ENCODE data around the gene MSMP. TPM values are rescaled to one million over a fixed set of nuclear protein-coding genes. Genes with fewer than 3 reads are reported as not detected.

MSMP gene
- total RNA-seq, 4 donors from 2014 or later = 1.3 TPM; not detected in 3

DNA sequence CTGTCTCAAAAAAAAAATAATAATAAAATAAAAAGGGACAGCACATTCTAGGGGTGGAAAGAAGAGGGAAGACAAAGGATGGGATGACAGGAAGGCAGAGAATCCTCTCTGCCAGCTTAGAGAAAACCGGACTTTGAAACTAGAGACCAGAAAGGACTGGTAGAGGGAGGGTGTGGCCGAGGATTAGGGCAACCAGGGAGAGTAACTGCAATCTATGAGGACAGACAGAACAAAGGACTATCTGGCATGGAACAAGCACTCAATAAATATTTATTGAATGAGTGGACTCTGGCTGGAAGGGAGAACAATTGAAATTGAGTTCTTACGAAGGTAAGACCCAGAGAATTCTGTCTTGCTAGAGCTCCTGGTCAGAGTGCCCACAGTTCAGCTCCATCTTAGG, 7.5 kb downstream of the MSMP start:
- Histone ChIP-seq H3K27me3 (no peaks in the 10 kb centered on the region), H3K4me3 (peak overlapping the region; percentile 64 to 90 (median 84)), H3K27ac (replicated peaks in 1 of 4) (peak overlapping the region; percentile 88 to 93 (median 91)), H3K4me1 (peaks cover 50 to 79% (median 65%) of the 10 kb centered on the region in 4 donors), H3K36me3 (peaks cover 40 to 50% (median 47%) of the 10 kb centered on the region in 4 donors), H3K9me3 (no peaks in the 10 kb centered on the region)
- no peak for DNase-seq (ENCODE audit: extremely low spot score)
- intact Hi-C loops (cut with DNase I) = no loop called here
- WGBS = 41% methylated on average over 3 of the region's 3 CpGs
- TF ChIP-seq POLR2A (IDR thresholded peaks at IDR 0.05; ENCODE audit: low read depth) (no peak), POLR2AphosphoS5 (IDR thresholded peaks at IDR 0.05) (no peak), EP300 (IDR thresholded peaks at IDR 0.05) (no peak)
- TF ChIP-seq, protein P1, sequence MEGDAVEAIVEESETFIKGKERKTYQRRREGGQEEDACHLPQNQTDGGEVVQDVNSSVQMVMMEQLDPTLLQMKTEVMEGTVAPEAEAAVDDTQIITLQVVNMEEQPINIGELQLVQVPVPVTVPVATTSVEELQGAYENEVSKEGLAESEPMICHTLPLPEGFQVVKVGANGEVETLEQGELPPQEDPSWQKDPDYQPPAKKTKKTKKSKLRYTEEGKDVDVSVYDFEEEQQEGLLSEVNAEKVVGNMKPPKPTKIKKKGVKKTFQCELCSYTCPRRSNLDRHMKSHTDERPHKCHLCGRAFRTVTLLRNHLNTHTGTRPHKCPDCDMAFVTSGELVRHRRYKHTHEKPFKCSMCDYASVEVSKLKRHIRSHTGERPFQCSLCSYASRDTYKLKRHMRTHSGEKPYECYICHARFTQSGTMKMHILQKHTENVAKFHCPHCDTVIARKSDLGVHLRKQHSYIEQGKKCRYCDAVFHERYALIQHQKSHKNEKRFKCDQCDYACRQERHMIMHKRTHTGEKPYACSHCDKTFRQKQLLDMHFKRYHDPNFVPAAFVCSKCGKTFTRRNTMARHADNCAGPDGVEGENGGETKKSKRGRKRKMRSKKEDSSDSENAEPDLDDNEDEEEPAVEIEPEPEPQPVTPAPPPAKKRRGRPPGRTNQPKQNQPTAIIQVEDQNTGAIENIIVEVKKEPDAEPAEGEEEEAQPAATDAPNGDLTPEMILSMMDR (IDR thresholded peaks at IDR 0.05) = no peak

GRCh38 chr9:35745569-35745968, 8.5 kb downstream of the MSMP start:
- H3K27ac ChIP-seq (replicated peaks in 1 of 4) = peak overlapping the region; percentile 10 to 93 (median 91)
- H3K36me3 ChIP-seq = peaks cover 40 to 50% (median 47%) of the 10 kb centered on the region in 4 donors
- TF ChIP-seq EP300 (IDR thresholded peaks at IDR 0.05) (no peak), POLR2AphosphoS5 (IDR thresholded peaks at IDR 0.05) (no peak), POLR2A (IDR thresholded peaks at IDR 0.05; ENCODE audit: low read depth) (no peak)
- TF ChIP-seq, protein P1 (IDR thresholded peaks at IDR 0.05) = no peak
- intact Hi-C loops (cut with DNase I) = no loop called here
- peak overlapping the region; percentile 64 to 90 (median 84) for H3K4me3 ChIP-seq
- no peaks in the 10 kb centered on the region for H3K9me3 ChIP-seq
- no peaks in the 10 kb centered on the region for H3K27me3 ChIP-seq
- peaks cover 50 to 72% (median 64%) of the 10 kb centered on the region in 4 donors for H3K4me1 ChIP-seq
- no peak for DNase-seq (ENCODE audit: extremely low spot score)
- 41% methylated on average over 1 of the region's 1 CpG for WGBS

- intact Hi-C loops (cut with DNase I) = no loop called here
- H3K9me3 ChIP-seq = no peaks in the 10 kb centered on the region
- no peak for DNase-seq (ENCODE audit: extremely low spot score)
- no peaks in the 10 kb centered on the region for H3K27me3 ChIP-seq
- peaks cover 56 to 63% (median 60%) of the 10 kb centered on the region in 4 donors for H3K36me3 ChIP-seq
- WGBS = 78% methylated on average over 6 of the region's 8 CpGs
- H3K27ac ChIP-seq (replicated peaks in 1 of 4) = peak overlapping the region; percentile 28 to 93 (median 75)
- H3K4me1 ChIP-seq = peaks cover 40 to 59% (median 52%) of the 10 kb centered on the region in 4 donors
- H3K4me3 ChIP-seq = no peak overlapping the region
- TF ChIP-seq, protein P1 (IDR thresholded peaks at IDR 0.05) = no peak
- TF ChIP-seq EP300 (IDR thresholded peaks at IDR 0.05) = no peak
- TF ChIP-seq POLR2AphosphoS5 (IDR thresholded peaks at IDR 0.05) = no peak
- TF ChIP-seq POLR2A (IDR thresholded peaks at IDR 0.05; ENCODE audit: low read depth) = no peak
These were observed 10.1 kb downstream of the MSMP start for GRCh38 chr9:35743880-35744518.

DNA sequence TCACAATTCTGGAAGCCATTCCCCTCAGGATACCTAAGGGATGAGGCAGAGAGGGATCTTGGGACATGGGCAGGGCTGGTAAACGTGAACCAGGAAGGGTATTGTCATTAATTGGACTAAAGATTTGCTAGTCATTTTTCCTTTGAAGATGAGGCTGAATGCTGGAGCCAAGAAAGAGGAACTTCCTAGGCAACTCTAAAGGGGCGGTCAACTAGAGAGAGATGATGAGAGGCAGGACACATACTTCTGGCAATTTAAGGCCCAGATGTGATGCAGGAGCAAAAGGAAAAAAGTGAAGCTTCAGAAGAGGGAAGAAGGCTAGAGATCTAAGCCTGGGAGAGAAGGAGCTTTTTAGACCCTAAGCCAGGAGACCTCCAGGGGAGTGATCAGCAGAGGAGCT, 10.6 kb downstream of the MSMP start:
- H3K4me1 ChIP-seq = peaks cover 40 to 59% (median 52%) of the 10 kb centered on the region in 4 donors
- DNase-seq (ENCODE audit: extremely low spot score) = no peak
- H3K36me3 ChIP-seq = peaks cover 61 to 68% (median 66%) of the 10 kb centered on the region in 4 donors
- intact Hi-C loops (cut with DNase I) = no loop called here
- no peaks in the 10 kb centered on the region for H3K9me3 ChIP-seq
- H3K27ac ChIP-seq (replicated peaks in 1 of 4) = peak overlapping the region; percentile 28 to 93 (median 75)
- no peaks in the 10 kb centered on the region for H3K27me3 ChIP-seq
- no peak overlapping the region for H3K4me3 ChIP-seq
- WGBS = 55% methylated on average over 2 of the region's 2 CpGs
- TF ChIP-seq, protein P1 (IDR thresholded peaks at IDR 0.05) = no peak

Data from esophagus muscularis mucosa (tissue), 4 donors.